Neural progenitor cell (in vitro differentiated cells): Measurements from ENCODE around the gene TMEM139. TPM values are rescaled to one million over a fixed set of nuclear protein-coding genes. Genes with fewer than 3 reads are reported as not detected.

ENCODE experiments used
- DNase-seq: peaks from one replicate; pipeline ENCODE4 v3.0.0-alpha.2; 2016; ENCODE audit warnings: low spot score
- H2AFZ ChIP-seq: fragments of 200-600 bp; sonication (generic); replicated peaks from 2 replicates; pipeline ENCODE4 v1.6.1; 2016; ENCODE audit warnings: antibody characterized with exemption
- H3F3A ChIP-seq: fragments of 200-600 bp; sonication (generic); 2 replicates; pipeline ENCODE4 v1.6.1; 2016; ENCODE audit warnings: antibody characterized with exemption, low read depth
- H3K27ac ChIP-seq: fragments of 200-600 bp; sonication (generic); 2 replicates; pipeline ENCODE4 v1.5.1; 2016; ENCODE audit warnings: mild to moderate bottlenecking
- H3K27me3 ChIP-seq: fragments of 200-600 bp; sonication (generic); 2 replicates; pipeline ENCODE4 v1.6.1; 2016; ENCODE audit warnings: mild to moderate bottlenecking, moderate library complexity
- H3K36me3 ChIP-seq: fragments of 200-600 bp; sonication (generic); 2 replicates; pipeline ENCODE4 v1.5.1; 2016
- H3K4me1 ChIP-seq: fragments of 200-600 bp; sonication (generic); 2 replicates; pipeline ENCODE4 v1.6.1; 2016; ENCODE audit warnings: mixed run types
- H3K4me2 ChIP-seq: fragments of 200-600 bp; sonication (generic); 2 replicates; pipeline ENCODE4 v1.6.1; 2016
- H3K4me3 ChIP-seq: fragments of 200-600 bp; sonication (generic); 2 replicates; pipeline ENCODE4 v1.5.1; 2016
- H3K79me2 ChIP-seq: fragments of 200-600 bp; sonication (generic); 2 replicates; pipeline ENCODE4 v1.6.1; 2016; ENCODE audit warnings: low read depth
- H3K9ac ChIP-seq: fragments of 200-600 bp; sonication (generic); 2 replicates; pipeline ENCODE4 v1.6.1; 2016
- H3K9me3 ChIP-seq: fragments of 200-600 bp; sonication (generic); 2 replicates; pipeline ENCODE4 v1.5.1; 2016; ENCODE audit warnings: low read depth
- H4K20me1 ChIP-seq: fragments of 200-600 bp; sonication (generic); 2 replicates; pipeline ENCODE4 v1.6.1; 2016; ENCODE audit warnings: low read depth
- H3K27ac Mint-ChIP-seq: 3 replicates; pipeline ENCODE4 v1.8.0; 2021; ENCODE audit warnings: mixed read lengths
- H3K27me3 Mint-ChIP-seq: 2 replicates; pipeline ENCODE4 v1.8.0; 2022; ENCODE audit warnings: low read depth, mild to moderate bottlenecking, inconsistent platforms, moderate library complexity, mixed read lengths; ENCODE audit not compliant: insufficient read depth
- H3K36me3 Mint-ChIP-seq: 3 replicates; pipeline ENCODE4 v1.8.0; 2021; ENCODE audit warnings: mixed read lengths
- H3K4me1 Mint-ChIP-seq: 3 replicates; pipeline ENCODE4 v1.8.0; 2021; ENCODE audit warnings: mixed read lengths
- H3K4me3 Mint-ChIP-seq: 3 replicates; pipeline ENCODE4 v1.8.0; 2021; ENCODE audit warnings: mild to moderate bottlenecking, moderate library complexity, mixed read lengths
- H3K9me3 Mint-ChIP-seq: 3 replicates; pipeline ENCODE4 v1.8.0; 2020; ENCODE audit warnings: mixed read lengths
- CTCF ChIP-seq: fragments of 200-600 bp; sonication (generic); IDR thresholded peaks from 2 replicates; pipeline ENCODE4 v1.5.1; 2017; ENCODE audit warnings: antibody characterized with exemption, mild to moderate bottlenecking
- EZH2 ChIP-seq: fragments of 200-600 bp; sonication (generic); IDR thresholded peaks from 2 replicates; pipeline ENCODE4 v1.6.1; 2017; ENCODE audit warnings: antibody characterized with exemption, mild to moderate bottlenecking, moderate library complexity
- EZH2phosphoT487 ChIP-seq: fragments of 200-600 bp; sonication (generic); IDR thresholded peaks from 2 replicates; pipeline ENCODE4 v1.6.1; 2017; ENCODE audit warnings: antibody characterized with exemption
- total RNA-seq: library from RNA; depleted of rRNA; stranded (reverse); fragments of >200 nt; gene quantifications from 2 replicates; pipeline ENCODE4 v1.2.3, GENCODE V29; 2015; ENCODE audit warnings: low replicate concordance

TMEM139 gene
- total RNA-seq, 1 donor from 2014 or later: 0.94 TPM

GRCh38 chr7:143237366-143237765 is 47.4 kb upstream of the TMEM139 start:
- no peak for TF ChIP-seq EZH2
- no peak for TF ChIP-seq CTCF
- no peak for TF ChIP-seq EZH2phosphoT487
- Mint-ChIP-seq H3K4me3 (no peak overlapping the region), H3K27ac (no peak overlapping the region), H3K27me3 (no peaks in the 10 kb centered on the region), H3K9me3 (peaks cover 11% of the 10 kb centered on the region), H3K36me3 (no peaks in the 10 kb centered on the region), H3K4me1 (peaks cover 5% of the 10 kb centered on the region)
- Histone ChIP-seq H4K20me1 (no peaks in the 10 kb centered on the region), H3K27ac (no peak overlapping the region), H2AFZ (no peak overlapping the region), H3K36me3 (no peaks in the 10 kb centered on the region), H3K9ac (no peak overlapping the region), H3F3A (no peaks in the 10 kb centered on the region), H3K4me3 (no peak overlapping the region), H3K79me2 (no peaks in the 10 kb centered on the region), H3K27me3 (peaks cover 30% of the 10 kb centered on the region), H3K9me3 (peaks cover 10% of the 10 kb centered on the region), H3K4me2 (no peak overlapping the region), H3K4me1 (no peaks in the 10 kb centered on the region)
- DNase-seq: no peak

GRCh38 chr7:143238289-143238980 is 46.3 kb upstream of the TMEM139 start:
- Histone ChIP-seq H2AFZ (no peak overlapping the region), H3K27me3 (peaks cover 20% of the 10 kb centered on the region)

GRCh38 chr7:143239813-143240212 is 44.9 kb upstream of the TMEM139 start:
- Histone ChIP-seq H3K79me2 (no peaks in the 10 kb centered on the region), H3K27me3 (peaks cover 27% of the 10 kb centered on the region), H4K20me1 (no peaks in the 10 kb centered on the region), H2AFZ (no peak overlapping the region), H3K4me3 (no peak overlapping the region), H3F3A (no peaks in the 10 kb centered on the region), H3K9ac (no peak overlapping the region), H3K9me3 (peaks cover 10% of the 10 kb centered on the region), H3K4me2 (no peak overlapping the region), H3K36me3 (no peaks in the 10 kb centered on the region), H3K4me1 (no peaks in the 10 kb centered on the region), H3K27ac (no peak overlapping the region)
- H3K27me3 Mint-ChIP-seq: no peaks in the 10 kb centered on the region
- H3K4me1 Mint-ChIP-seq: peaks cover 16% of the 10 kb centered on the region
- H3K36me3 Mint-ChIP-seq: no peaks in the 10 kb centered on the region
- H3K4me3 Mint-ChIP-seq: no peak overlapping the region
- no peak for TF ChIP-seq EZH2
- no peak for TF ChIP-seq EZH2phosphoT487
- TF ChIP-seq CTCF: no peak
- no peak overlapping the region for H3K27ac Mint-ChIP-seq
- DNase-seq: no peak
- peaks cover 11% of the 10 kb centered on the region for H3K9me3 Mint-ChIP-seq

More at GRCh38 chr7:143238289-143238980, 46.3 kb upstream of the TMEM139 start:
- no peaks in the 10 kb centered on the region for H3K79me2 ChIP-seq
- no peak overlapping the region for H3K4me2 ChIP-seq
- no peak for TF ChIP-seq CTCF
- TF ChIP-seq EZH2phosphoT487: no peak
- no peak for TF ChIP-seq EZH2
- H3K4me1 Mint-ChIP-seq: peaks cover 9% of the 10 kb centered on the region
- no peaks in the 10 kb centered on the region for H3K27me3 Mint-ChIP-seq
- H3K36me3 ChIP-seq: no peaks in the 10 kb centered on the region
- DNase-seq: no peak
- no peak overlapping the region for H3K4me3 Mint-ChIP-seq
- H3K27ac Mint-ChIP-seq: no peak overlapping the region
- no peaks in the 10 kb centered on the region for H4K20me1 ChIP-seq
- H3K9me3 ChIP-seq: peaks cover 10% of the 10 kb centered on the region
- peaks cover 11% of the 10 kb centered on the region for H3K9me3 Mint-ChIP-seq
- no peaks in the 10 kb centered on the region for H3K4me1 ChIP-seq
- no peak overlapping the region for H3K9ac ChIP-seq
- H3F3A ChIP-seq: no peaks in the 10 kb centered on the region
- no peak overlapping the region for H3K27ac ChIP-seq
- no peak overlapping the region for H3K4me3 ChIP-seq
- H3K36me3 Mint-ChIP-seq: no peaks in the 10 kb centered on the region
